Left ventricle myocardium inferior (tissue), 1 donor: ENCODE measurements around the gene PADI3. TPM values are rescaled to one million over a fixed set of nuclear protein-coding genes. Genes with fewer than 3 reads are reported as not detected.
"Not testable (repeated sequence)": the region's sequence is repeated elsewhere in the genome, so short reads cannot be mapped to it uniquely, and the experiment has no call there.

Experiments used
- DNase-seq: peaks from one replicate; pipeline ENCODE4 v3.0.0-alpha.2; 2020
- H3K27ac ChIP-seq: fragments of 200-600 bp; replicated peaks from 2 replicates; pipeline ENCODE4 v1.8.0; 2021
- H3K27me3 ChIP-seq: fragments of 200-600 bp; 2 replicates; pipeline ENCODE4 v1.8.0; 2021; ENCODE audit warnings: low read depth
- H3K36me3 ChIP-seq: fragments of 200-600 bp; 2 replicates; pipeline ENCODE4 v1.8.0; 2021
- H3K4me1 ChIP-seq: fragments of 200-600 bp; 2 replicates; pipeline ENCODE4 v1.8.0; 2021
- H3K4me3 ChIP-seq: fragments of 200-600 bp; 2 replicates; pipeline ENCODE4 v1.8.0; 2021; ENCODE audit warnings: mild to moderate bottlenecking, moderate library complexity
- H3K9me3 ChIP-seq: fragments of 200-600 bp; replicated peaks from 2 replicates; pipeline ENCODE4 v1.8.0; 2021
- CTCF ChIP-seq: fragments of 200-600 bp; IDR thresholded peaks from 2 replicates; pipeline ENCODE4 v1.8.0; 2021; ENCODE audit warnings: antibody characterized with exemption, mild to moderate bottlenecking, borderline replicate concordance
- intact Hi-C: fragments of 100-400 bp; cut with micrococcal nuclease; formaldehyde crosslinking; loops from one replicate; pipeline ENCODE4 v1.11.0; 2022
- total RNA-seq: library from RNA; stranded (reverse); fragmentation: NEBNext Ultra II Directional; extraction: Animal tissue kit (Norgen Biotek cat#: 25700); gene quantifications from one replicate; pipeline ENCODE4 v1.2.1, GENCODE V29; 2021
- donor health status: DM: no; HTN: yes; CAD: no; lungs with severe emphysema.

Gene PADI3
- total RNA-seq, 1 donor from 2014 or later, result not detected

- peaks cover 74% of the 10 kb centered on the region for H3K27me3 ChIP-seq
- H3K4me3 ChIP-seq, result no peak overlapping the region
- no peak overlapping the region for H3K27ac ChIP-seq
- DNase-seq, result no peak
- no peaks in the 10 kb centered on the region for H3K36me3 ChIP-seq
- H3K4me1 ChIP-seq, result no peaks in the 10 kb centered on the region
- intact Hi-C loops, result no loop called here
- TF ChIP-seq CTCF, result no peak
- peaks cover 10% of the 10 kb centered on the region for H3K9me3 ChIP-seq
Measured at GRCh38 chr1:17316704-17317103, 67.8 kb downstream of the PADI3 start.

- Histone ChIP-seq H3K36me3 (no peaks in the 10 kb centered on the region), H3K27me3 (peaks cover 59% of the 10 kb centered on the region), H3K4me1 (no peaks in the 10 kb centered on the region), H3K27ac (no peak overlapping the region), H3K9me3 (peaks cover 10% of the 10 kb centered on the region), H3K4me3 (no peak overlapping the region)
- intact Hi-C loops, result no loop called here
- no peak for TF ChIP-seq CTCF
- DNase-seq, result no peak
Measured at GRCh38 chr1:17318262-17318661, 69.4 kb downstream of the PADI3 start.

GRCh38 chr1:17319561-17320350, 70.9 kb downstream of the PADI3 start:
- no peaks in the 10 kb centered on the region for H3K36me3 ChIP-seq
- H3K27me3 ChIP-seq, result peaks cover 55% of the 10 kb centered on the region
- peaks cover 15% of the 10 kb centered on the region for H3K9me3 ChIP-seq
- DNase-seq, result no peak
- intact Hi-C loops, result no loop called here
- H3K4me3 ChIP-seq, result no peak overlapping the region
- H3K27ac ChIP-seq, result no peak overlapping the region
- TF ChIP-seq CTCF, result no peak
- no peaks in the 10 kb centered on the region for H3K4me1 ChIP-seq

- intact Hi-C loops, H3K36me3 ChIP-seq, H3K27ac ChIP-seq, H3K4me3 ChIP-seq, H3K4me1 ChIP-seq, DNase-seq: not testable (repeated sequence)
- Histone ChIP-seq H3K27me3 (peaks cover 44% of the 10 kb centered on the region), H3K9me3 (peaks cover 18% of the 10 kb centered on the region)
Measured at GRCh38 chr1:17321857-17322390, 73.0 kb downstream of the PADI3 start.

GRCh38 chr1:17328855-17329254, 80.0 kb downstream of the PADI3 start:
- intact Hi-C loops, result no loop called here
- Histone ChIP-seq H3K4me3 (no peak overlapping the region), H3K4me1 (no peaks in the 10 kb centered on the region), H3K9me3 (peaks cover 9% of the 10 kb centered on the region), H3K27me3 (peaks cover 77% of the 10 kb centered on the region), H3K27ac (no peak overlapping the region), H3K36me3 (no peaks in the 10 kb centered on the region)
- TF ChIP-seq CTCF, result no peak
- DNase-seq, result no peak

GRCh38 chr1:17329610-17330009, 80.7 kb downstream of the PADI3 start:
- Histone ChIP-seq H3K36me3 (no peaks in the 10 kb centered on the region), H3K4me1 (no peaks in the 10 kb centered on the region), H3K27me3 (peaks cover 78% of the 10 kb centered on the region), H3K9me3 (peaks cover 5% of the 10 kb centered on the region), H3K4me3 (no peak overlapping the region), H3K27ac (no peak overlapping the region)
- DNase-seq, result no peak
- no peak for TF ChIP-seq CTCF
- intact Hi-C loops, result no loop called here
